Measurements from ENCODE around the gene SLC25A45.

SLC25A45 gene

GRCh38 chr11:65420979-65421793 is 38.7 kb upstream of the SLC25A45 start:
- Histone ChIP-seq H3K23ac (ENCODE audit: low read length) (no peak overlapping the region), H4K91ac (ENCODE audit: low read depth, low read length) (peak overlapping the region; percentile 100), H3K36me3 (ENCODE audit: control insufficient read depth in 1 of 2, insufficient read depth in 2 of 2, low read length in 2 of 2) (no peaks in the 10 kb centered on the region), H3K9ac (ENCODE audit: low read length) (no peak overlapping the region), H2AK5ac (ENCODE audit: low read length) (peak overlapping the region; percentile 99), H3K27me3 (ENCODE audit: insufficient read depth, low read length) (no peaks in the 10 kb centered on the region), H3K79me1 (ENCODE audit: low read length) (peaks cover 57% of the 10 kb centered on the region), H3K27ac (ENCODE audit: low read depth, low read length) (peak overlapping the region; percentile 97), H2BK120ac (ENCODE audit: insufficient read depth, low read length, poor library complexity) (peak overlapping the region; percentile 99), H3K4ac (ENCODE audit: low read depth, low read length) (peak overlapping the region; percentile 99), H4K12ac (ENCODE audit: low read depth, low read length) (peak overlapping the region; percentile 82), H2AFZ (ENCODE audit: insufficient read depth, low read length, poor library complexity) (no peak overlapping the region), H3K4me3 (ENCODE audit: low read depth, low read length) (no peak overlapping the region), H2BK12ac (ENCODE audit: low read length) (peak overlapping the region; percentile 93), H4K8ac (ENCODE audit: low read depth, low read length) (peak overlapping the region; percentile 76), H3K14ac (ENCODE audit: low read length) (peak overlapping the region; percentile 97), H2BK5ac (ENCODE audit: low read depth, low read length, poor library complexity) (peak overlapping the region; percentile 100), H3K9me3 (ENCODE audit: insufficient read depth, low read depth, low read length) (no peaks in the 10 kb centered on the region), H3K18ac (ENCODE audit: low read length) (peak overlapping the region; percentile 89), H3K4me2 (ENCODE audit: low read length) (peak overlapping the region; percentile 81), H3K79me2 (ENCODE audit: control insufficient read depth, insufficient read depth, low read length, poor library complexity) (peaks cover 47% of the 10 kb centered on the region), H3K4me1 (ENCODE audit: control insufficient read depth in 1 of 2, insufficient read depth in 2 of 2, low read length in 2 of 2) (peaks cover 48 to 66% of the 10 kb centered on the region in 2 experiments)
- no CpG with 5 or more reads among the region's 15 CpGs for WGBS (ENCODE audit: extremely low coverage, insufficient coverage, insufficient read length)
- peak; percentile 98 to 99 for DNase-seq

GRCh38 chr11:65420506-65420905 is 38.1 kb upstream of the SLC25A45 start:
- Histone ChIP-seq H3K79me2 (ENCODE audit: control insufficient read depth, insufficient read depth, low read length, poor library complexity) (peaks cover 47% of the 10 kb centered on the region), H2BK120ac (ENCODE audit: insufficient read depth, low read length, poor library complexity) (peak overlapping the region; percentile 89), H3K9ac (ENCODE audit: low read length) (no peak overlapping the region), H3K79me1 (ENCODE audit: low read length) (peaks cover 57% of the 10 kb centered on the region), H3K27me3 (ENCODE audit: insufficient read depth, low read length) (no peaks in the 10 kb centered on the region), H4K8ac (ENCODE audit: low read depth, low read length) (peak overlapping the region; percentile 68), H3K18ac (ENCODE audit: low read length) (no peak overlapping the region), H4K12ac (ENCODE audit: low read depth, low read length) (no peak overlapping the region), H2BK12ac (ENCODE audit: low read length) (peak overlapping the region; percentile 90), H3K9me3 (ENCODE audit: insufficient read depth, low read depth, low read length) (no peaks in the 10 kb centered on the region), H3K4me3 (ENCODE audit: low read depth, low read length) (no peak overlapping the region), H2AK5ac (ENCODE audit: low read length) (peak overlapping the region; percentile 64), H3K4ac (ENCODE audit: low read depth, low read length) (peak overlapping the region; percentile 56), H3K36me3 (ENCODE audit: control insufficient read depth in 1 of 2, insufficient read depth in 2 of 2, low read length in 2 of 2) (no peaks in the 10 kb centered on the region), H3K4me1 (ENCODE audit: control insufficient read depth in 1 of 2, insufficient read depth in 2 of 2, low read length in 2 of 2) (peaks cover 48 to 69% of the 10 kb centered on the region in 2 experiments), H3K4me2 (ENCODE audit: low read length) (peak overlapping the region; percentile 11), H2BK5ac (ENCODE audit: low read depth, low read length, poor library complexity) (peak overlapping the region; percentile 100), H2AFZ (ENCODE audit: insufficient read depth, low read length, poor library complexity) (no peak overlapping the region), H3K23ac (ENCODE audit: low read length) (no peak overlapping the region), H3K14ac (ENCODE audit: low read length) (peak overlapping the region; percentile 78), H3K27ac (ENCODE audit: low read depth, low read length) (peak overlapping the region; percentile 97), H4K91ac (ENCODE audit: low read depth, low read length) (peak overlapping the region; percentile 100)
- WGBS (ENCODE audit: extremely low coverage, insufficient coverage, insufficient read length) = no CpG with 5 or more reads among the region's 2 CpGs
- DNase-seq = no peak

GRCh38 chr11:65419772-65420481 is 37.5 kb upstream of the SLC25A45 start:
- no peak overlapping the region for H4K12ac ChIP-seq (ENCODE audit: low read depth, low read length)
- H3K4ac ChIP-seq (ENCODE audit: low read depth, low read length) = peak overlapping the region; percentile 54
- H3K9ac ChIP-seq (ENCODE audit: low read length) = no peak overlapping the region
- H3K4me3 ChIP-seq (ENCODE audit: low read depth, low read length) = no peak overlapping the region
- H2BK120ac ChIP-seq (ENCODE audit: insufficient read depth, low read length, poor library complexity) = peak overlapping the region; percentile 89
- H3K27me3 ChIP-seq (ENCODE audit: insufficient read depth, low read length) = no peaks in the 10 kb centered on the region
- H3K4me2 ChIP-seq (ENCODE audit: low read length) = peak overlapping the region; percentile 11
- H2AK5ac ChIP-seq (ENCODE audit: low read length) = peak overlapping the region; percentile 64
- peak; percentile 89 to 91 for DNase-seq
- peak overlapping the region; percentile 78 for H3K14ac ChIP-seq (ENCODE audit: low read length)
- H3K9me3 ChIP-seq (ENCODE audit: insufficient read depth, low read depth, low read length) = no peaks in the 10 kb centered on the region
- H4K91ac ChIP-seq (ENCODE audit: low read depth, low read length) = peak overlapping the region; percentile 100
- peaks cover 48 to 67% of the 10 kb centered on the region in 2 experiments for H3K4me1 ChIP-seq (ENCODE audit: control insufficient read depth in 1 of 2, insufficient read depth in 2 of 2, low read length in 2 of 2)
- H2BK12ac ChIP-seq (ENCODE audit: low read length) = peak overlapping the region; percentile 90
- peaks cover 57% of the 10 kb centered on the region for H3K79me1 ChIP-seq (ENCODE audit: low read length)
- peaks cover 46% of the 10 kb centered on the region for H3K79me2 ChIP-seq (ENCODE audit: control insufficient read depth, insufficient read depth, low read length, poor library complexity)
- WGBS (ENCODE audit: extremely low coverage, insufficient coverage, insufficient read length) = no CpG with 5 or more reads among the region's 6 CpGs
- no peak overlapping the region for H3K23ac ChIP-seq (ENCODE audit: low read length)
- H2BK5ac ChIP-seq (ENCODE audit: low read depth, low read length, poor library complexity) = peak overlapping the region; percentile 93
- no peaks in the 10 kb centered on the region for H3K36me3 ChIP-seq (ENCODE audit: control insufficient read depth in 1 of 2, insufficient read depth in 2 of 2, low read length in 2 of 2)
- peak overlapping the region; percentile 97 for H3K27ac ChIP-seq (ENCODE audit: low read depth, low read length)
- H2AFZ ChIP-seq (ENCODE audit: insufficient read depth, low read length, poor library complexity) = no peak overlapping the region
- peak overlapping the region; percentile 79 for H3K18ac ChIP-seq (ENCODE audit: low read length)
- peak overlapping the region; percentile 68 for H4K8ac ChIP-seq (ENCODE audit: low read depth, low read length)

- peak overlapping the region; percentile 76 for H3K18ac ChIP-seq (ENCODE audit: low read length)
- H2BK5ac ChIP-seq (ENCODE audit: low read depth, low read length, poor library complexity) = peak overlapping the region; percentile 93
- peaks cover 46 to 65% of the 10 kb centered on the region in 2 experiments for H3K4me1 ChIP-seq (ENCODE audit: control insufficient read depth in 1 of 2, insufficient read depth in 2 of 2, low read length in 2 of 2)
- H3K4me2 ChIP-seq (ENCODE audit: low read length) = peak overlapping the region; percentile 21
- peak overlapping the region; percentile 70 for H2BK12ac ChIP-seq (ENCODE audit: low read length)
- H3K36me3 ChIP-seq (ENCODE audit: control insufficient read depth in 1 of 2, insufficient read depth in 2 of 2, low read length in 2 of 2) = no peaks in the 10 kb centered on the region
- peak overlapping the region; percentile 97 for H3K27ac ChIP-seq (ENCODE audit: low read depth, low read length)
- H3K27me3 ChIP-seq (ENCODE audit: insufficient read depth, low read length) = no peaks in the 10 kb centered on the region
- DNase-seq = no peak
- H2AK5ac ChIP-seq (ENCODE audit: low read length) = peak overlapping the region; percentile 85
- peaks cover 57% of the 10 kb centered on the region for H3K79me1 ChIP-seq (ENCODE audit: low read length)
- peak overlapping the region; percentile 89 for H2BK120ac ChIP-seq (ENCODE audit: insufficient read depth, low read length, poor library complexity)
- no peak overlapping the region for H3K23ac ChIP-seq (ENCODE audit: low read length)
- peak overlapping the region; percentile 100 for H4K91ac ChIP-seq (ENCODE audit: low read depth, low read length)
- peak overlapping the region; percentile 78 for H3K14ac ChIP-seq (ENCODE audit: low read length)
- no CpG with 5 or more reads among the region's 7 CpGs for WGBS (ENCODE audit: extremely low coverage, insufficient coverage, insufficient read length)
- H3K79me2 ChIP-seq (ENCODE audit: control insufficient read depth, insufficient read depth, low read length, poor library complexity) = peaks cover 41% of the 10 kb centered on the region
- H4K8ac ChIP-seq (ENCODE audit: low read depth, low read length) = peak overlapping the region; percentile 47
- H3K4me3 ChIP-seq (ENCODE audit: low read depth, low read length) = no peak overlapping the region
- H4K12ac ChIP-seq (ENCODE audit: low read depth, low read length) = peak overlapping the region; percentile 45
- peak overlapping the region; percentile 56 for H3K4ac ChIP-seq (ENCODE audit: low read depth, low read length)
- no peaks in the 10 kb centered on the region for H3K9me3 ChIP-seq (ENCODE audit: insufficient read depth, low read depth, low read length)
- peak overlapping the region; percentile 40 for H2AFZ ChIP-seq (ENCODE audit: insufficient read depth, low read length, poor library complexity)
- peak overlapping the region; percentile 28 for H3K9ac ChIP-seq (ENCODE audit: low read length)
These were observed 37.0 kb upstream of the SLC25A45 start for GRCh38 chr11:65419460-65419771.

Measured in trophoblast cell (in vitro differentiated cells and primary cell).